Fibroblast of lung (primary cell): ENCODE measurements around the gene JAG1.

Experiments used
- CTCF ChIP-seq, 2 donors: IDR thresholded peaks in 1 of 2; conservative IDR thresholded peaks in 1 of 2; 1 replicate in 1 of 2; 2 replicates in 1 of 2; pipeline ENCODE4 v1.5.1; 2011 to 2012; ENCODE audit warnings: low read length in 2 of 2, control low read depth in 1 of 2, inconsistent platforms in 1 of 2, low read depth in 1 of 2, mild to moderate bottlenecking in 1 of 2
- EZH2 ChIP-seq: IDR thresholded peaks from 2 replicates; pipeline ENCODE4 v1.5.1; 2012; ENCODE audit warnings: low read length, control low read depth, mild to moderate bottlenecking; ENCODE audit errors: missing control alignments

- TF ChIP-seq CTCF (conservative IDR thresholded peaks at IDR 0.05 in 1 of 2, IDR thresholded peaks at IDR 0.05 in 1 of 2; ENCODE audit: low read depth in 1 of 2, low read length in 2 of 2) (no peak), EZH2 (no peak)
Measured at GRCh38 chr20:10715035-10715434, 41.2 kb upstream of the JAG1 start.
